PFSK-1 (cell line): ENCODE measurements around the gene RASA1.

Experiments
- POLR2AphosphoS5 ChIP-seq: IDR thresholded peaks from 2 replicates; pipeline ENCODE4 v1.6.1; 2012; ENCODE audit warnings: low read depth, mild to moderate bottlenecking, control low read depth, low read length, moderate library complexity
- REST ChIP-seq, 2 experiments: IDR thresholded peaks; 2 replicates each; pipeline versions ENCODE4 v1.6.1 to v1.8.0; 2011 to 2012; ENCODE audit warnings: low read depth in 2 of 2, low read length in 2 of 2, control low read depth in 1 of 2, inconsistent platforms in 1 of 2, mild to moderate bottlenecking in 1 of 2, moderate library complexity in 1 of 2; ENCODE audit not compliant: insufficient read depth in 1 of 2
- SIN3A ChIP-seq: IDR thresholded peaks from 2 replicates; pipeline ENCODE4 v1.6.1; 2012; ENCODE audit warnings: mild to moderate bottlenecking, low read length, moderate library complexity, borderline replicate concordance; ENCODE audit not compliant: insufficient read depth
- TAF1 ChIP-seq: IDR thresholded peaks from 2 replicates; pipeline ENCODE4 v1.6.1; 2012; ENCODE audit warnings: low read length, control low read depth, borderline replicate concordance; ENCODE audit not compliant: insufficient read depth

Gene RASA1

GRCh38 chr5:87438231-87438630, 170.5 kb downstream of the RASA1 start:
- TF ChIP-seq POLR2AphosphoS5, result no peak
- no peak for TF ChIP-seq REST (IDR thresholded peaks at IDR 0.05; ENCODE audit: insufficient read depth in 1 of 2, low read depth in 2 of 2, low read length in 2 of 2)
- no peak for TF ChIP-seq SIN3A
- no peak for TF ChIP-seq TAF1
